ENCODE data around the gene OR6K2.

DNA sequence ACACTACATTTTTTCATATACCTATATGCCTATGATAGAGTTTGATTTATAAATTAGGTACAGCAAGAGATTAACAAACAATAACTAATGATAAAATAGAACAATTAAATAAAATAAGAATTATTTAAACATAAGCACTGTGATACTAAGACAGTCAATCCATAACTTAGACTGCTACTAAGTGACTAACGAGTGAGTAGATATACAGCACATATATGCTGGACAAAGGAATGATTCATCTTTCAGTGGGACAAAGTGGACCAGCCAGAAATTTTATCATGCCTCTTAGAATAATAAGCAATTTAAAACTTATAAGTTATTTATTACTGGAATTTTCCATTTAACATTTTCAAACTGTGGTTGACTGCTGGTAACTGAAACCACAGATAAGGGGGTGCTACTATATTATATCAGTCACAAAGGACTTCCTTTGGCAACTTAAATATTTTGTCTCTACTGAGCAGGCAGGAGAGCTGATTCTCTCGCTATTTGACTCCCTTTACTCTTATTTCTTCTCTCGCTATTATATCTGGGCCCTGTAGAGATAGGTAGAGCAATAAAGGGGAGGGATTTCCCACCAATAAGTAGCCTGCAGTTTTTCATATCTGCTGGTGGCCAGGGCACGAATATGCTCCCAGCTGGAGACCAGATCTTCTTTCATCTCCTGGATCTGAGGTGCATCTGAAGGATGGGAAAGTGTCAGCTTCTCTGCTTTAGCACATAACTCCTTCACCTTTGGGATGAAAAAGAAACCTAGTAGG is 24.7 kb downstream of the OR6K2 start:
- TF ChIP-seq, protein P1, sequence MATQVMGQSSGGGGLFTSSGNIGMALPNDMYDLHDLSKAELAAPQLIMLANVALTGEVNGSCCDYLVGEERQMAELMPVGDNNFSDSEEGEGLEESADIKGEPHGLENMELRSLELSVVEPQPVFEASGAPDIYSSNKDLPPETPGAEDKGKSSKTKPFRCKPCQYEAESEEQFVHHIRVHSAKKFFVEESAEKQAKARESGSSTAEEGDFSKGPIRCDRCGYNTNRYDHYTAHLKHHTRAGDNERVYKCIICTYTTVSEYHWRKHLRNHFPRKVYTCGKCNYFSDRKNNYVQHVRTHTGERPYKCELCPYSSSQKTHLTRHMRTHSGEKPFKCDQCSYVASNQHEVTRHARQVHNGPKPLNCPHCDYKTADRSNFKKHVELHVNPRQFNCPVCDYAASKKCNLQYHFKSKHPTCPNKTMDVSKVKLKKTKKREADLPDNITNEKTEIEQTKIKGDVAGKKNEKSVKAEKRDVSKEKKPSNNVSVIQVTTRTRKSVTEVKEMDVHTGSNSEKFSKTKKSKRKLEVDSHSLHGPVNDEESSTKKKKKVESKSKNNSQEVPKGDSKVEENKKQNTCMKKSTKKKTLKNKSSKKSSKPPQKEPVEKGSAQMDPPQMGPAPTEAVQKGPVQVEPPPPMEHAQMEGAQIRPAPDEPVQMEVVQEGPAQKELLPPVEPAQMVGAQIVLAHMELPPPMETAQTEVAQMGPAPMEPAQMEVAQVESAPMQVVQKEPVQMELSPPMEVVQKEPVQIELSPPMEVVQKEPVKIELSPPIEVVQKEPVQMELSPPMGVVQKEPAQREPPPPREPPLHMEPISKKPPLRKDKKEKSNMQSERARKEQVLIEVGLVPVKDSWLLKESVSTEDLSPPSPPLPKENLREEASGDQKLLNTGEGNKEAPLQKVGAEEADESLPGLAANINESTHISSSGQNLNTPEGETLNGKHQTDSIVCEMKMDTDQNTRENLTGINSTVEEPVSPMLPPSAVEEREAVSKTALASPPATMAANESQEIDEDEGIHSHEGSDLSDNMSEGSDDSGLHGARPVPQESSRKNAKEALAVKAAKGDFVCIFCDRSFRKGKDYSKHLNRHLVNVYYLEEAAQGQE (IDR thresholded peaks at IDR 0.05): no peak
- TF ChIP-seq, protein P2, sequence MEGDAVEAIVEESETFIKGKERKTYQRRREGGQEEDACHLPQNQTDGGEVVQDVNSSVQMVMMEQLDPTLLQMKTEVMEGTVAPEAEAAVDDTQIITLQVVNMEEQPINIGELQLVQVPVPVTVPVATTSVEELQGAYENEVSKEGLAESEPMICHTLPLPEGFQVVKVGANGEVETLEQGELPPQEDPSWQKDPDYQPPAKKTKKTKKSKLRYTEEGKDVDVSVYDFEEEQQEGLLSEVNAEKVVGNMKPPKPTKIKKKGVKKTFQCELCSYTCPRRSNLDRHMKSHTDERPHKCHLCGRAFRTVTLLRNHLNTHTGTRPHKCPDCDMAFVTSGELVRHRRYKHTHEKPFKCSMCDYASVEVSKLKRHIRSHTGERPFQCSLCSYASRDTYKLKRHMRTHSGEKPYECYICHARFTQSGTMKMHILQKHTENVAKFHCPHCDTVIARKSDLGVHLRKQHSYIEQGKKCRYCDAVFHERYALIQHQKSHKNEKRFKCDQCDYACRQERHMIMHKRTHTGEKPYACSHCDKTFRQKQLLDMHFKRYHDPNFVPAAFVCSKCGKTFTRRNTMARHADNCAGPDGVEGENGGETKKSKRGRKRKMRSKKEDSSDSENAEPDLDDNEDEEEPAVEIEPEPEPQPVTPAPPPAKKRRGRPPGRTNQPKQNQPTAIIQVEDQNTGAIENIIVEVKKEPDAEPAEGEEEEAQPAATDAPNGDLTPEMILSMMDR (IDR thresholded peaks at IDR 0.05; ENCODE audit: low read depth, low read length, missing input control): no peak
- TF ChIP-seq YY1 (IDR thresholded peaks at IDR 0.05) (no peak), GABPA (IDR thresholded peaks at IDR 0.05 in 1 of 2, conservative IDR thresholded peaks at IDR 0.05 in 1 of 2) (no peak), RAD21 (IDR thresholded peaks at IDR 0.05) (no peak), SP1 (IDR thresholded peaks at IDR 0.05) (no peak), TAF1 (conservative IDR thresholded peaks at IDR 0.05) (no peak), RXRA (IDR thresholded peaks at IDR 0.05) (no peak), JUND (IDR thresholded peaks at IDR 0.05) (no peak)
- TF ChIP-seq, protein P3, sequence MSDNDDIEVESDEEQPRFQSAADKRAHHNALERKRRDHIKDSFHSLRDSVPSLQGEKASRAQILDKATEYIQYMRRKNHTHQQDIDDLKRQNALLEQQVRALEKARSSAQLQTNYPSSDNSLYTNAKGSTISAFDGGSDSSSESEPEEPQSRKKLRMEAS (IDR thresholded peaks at IDR 0.05): no peak
- TF ChIP-seq, protein P4, sequence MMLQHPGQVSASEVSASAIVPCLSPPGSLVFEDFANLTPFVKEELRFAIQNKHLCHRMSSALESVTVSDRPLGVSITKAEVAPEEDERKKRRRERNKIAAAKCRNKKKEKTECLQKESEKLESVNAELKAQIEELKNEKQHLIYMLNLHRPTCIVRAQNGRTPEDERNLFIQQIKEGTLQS (IDR thresholded peaks at IDR 0.05): no peak

Data from liver (tissue), 3 donors.